Glutamatergic neuron (in vitro differentiated cells): ENCODE measurements around the gene TSPAN4. TPM values are rescaled to one million over a fixed set of nuclear protein-coding genes. Genes with fewer than 3 reads are reported as not detected.
A peak's percentile ranks its signal among the peaks of the same experiment; 100 is the strongest.

Experiments used
- DNase-seq: peaks from one replicate; pipeline ENCODE4 v3.0.0; 2022
- H3K27ac Mint-ChIP-seq: one replicate; pipeline ENCODE4 v1.8.0; 2020; ENCODE audit warnings: mild to moderate bottlenecking, mixed read lengths, inconsistent platforms; ENCODE audit not compliant: unreplicated experiment
- H3K27me3 Mint-ChIP-seq: one replicate; pipeline ENCODE4 v1.8.0; 2020; ENCODE audit warnings: mild to moderate bottlenecking, moderate library complexity, mixed read lengths, inconsistent platforms; ENCODE audit not compliant: unreplicated experiment
- H3K36me3 Mint-ChIP-seq: one replicate; pipeline ENCODE4 v1.8.0; 2020; ENCODE audit warnings: mild to moderate bottlenecking, mixed read lengths, inconsistent platforms; ENCODE audit not compliant: unreplicated experiment
- H3K4me1 Mint-ChIP-seq: one replicate; pipeline ENCODE4 v1.8.0; 2020; ENCODE audit warnings: mild to moderate bottlenecking, low read depth, mixed read lengths, inconsistent platforms; ENCODE audit not compliant: unreplicated experiment
- H3K4me3 Mint-ChIP-seq: one replicate; pipeline ENCODE4 v1.8.0; 2020; ENCODE audit warnings: mild to moderate bottlenecking, mixed read lengths, inconsistent platforms; ENCODE audit not compliant: unreplicated experiment
- H3K9me3 Mint-ChIP-seq: one replicate; pipeline ENCODE4 v1.8.0; 2020; ENCODE audit warnings: mild to moderate bottlenecking, moderate library complexity, mixed read lengths, inconsistent platforms; ENCODE audit not compliant: unreplicated experiment
- total RNA-seq: library from RNA; stranded (reverse); fragmentation: NEBNext Ultra II Directional; extraction: Animal tissue kit (Norgen Biotek cat#: 25700); gene quantifications from one replicate; pipeline ENCODE4 v1.2.1, GENCODE V29; 2021; ENCODE audit not compliant: unreplicated experiment
- TF ChIP-seq, protein P1 (sequence below): fragments of 200-600 bp; sonication (generic); IDR thresholded peaks from one replicate; pipeline ENCODE4 v1.5.0; 2021; ENCODE audit not compliant: partially characterized antibody, unreplicated experiment

TSPAN4 gene
- total RNA-seq, 1 donor from 2014 or later, result 82.5 TPM

DNA sequence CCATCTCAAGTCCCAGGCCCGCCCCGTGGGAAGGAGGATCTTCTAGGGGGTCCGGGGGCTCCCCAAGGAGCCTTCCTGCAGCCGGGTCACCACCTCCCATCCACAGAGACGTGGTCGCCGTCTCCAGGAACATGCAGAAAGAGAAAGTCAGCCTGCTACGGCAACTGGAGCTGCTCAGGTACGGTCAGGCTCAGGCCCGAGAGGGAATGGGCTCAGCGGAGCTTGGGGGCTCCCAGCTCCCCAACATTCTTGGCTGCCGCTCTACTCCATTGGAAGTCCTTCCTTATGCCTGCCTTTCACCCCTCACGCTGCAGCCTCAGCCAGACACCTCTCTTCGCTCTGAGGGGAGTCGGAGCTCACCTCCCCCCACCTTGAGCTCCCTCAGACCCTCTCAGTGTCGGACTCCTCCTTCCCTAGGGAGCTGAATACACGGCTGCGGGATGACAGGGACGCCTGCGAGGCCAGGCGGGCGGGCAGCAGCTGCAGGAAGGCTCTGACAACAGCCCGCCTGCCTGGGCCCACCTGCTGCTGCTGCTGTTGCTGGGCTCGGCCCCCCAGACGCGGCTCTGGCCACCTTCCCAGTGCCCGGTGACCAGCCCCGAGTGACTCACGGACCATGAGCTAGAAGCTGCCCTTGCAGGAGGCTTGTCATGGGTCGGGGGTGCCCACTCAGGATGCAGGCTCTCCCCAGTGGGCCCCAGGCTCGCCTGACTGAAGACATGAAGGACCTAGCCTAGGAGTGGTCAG, 11.4 kb upstream of the TSPAN4 start:
- H3K27ac Mint-ChIP-seq, result peak overlapping the region; percentile 89
- H3K4me3 Mint-ChIP-seq, result peak overlapping the region; percentile 86
- peaks cover 11% of the 10 kb centered on the region for H3K4me1 Mint-ChIP-seq
- peaks cover 11% of the 10 kb centered on the region for H3K9me3 Mint-ChIP-seq
- TF ChIP-seq, protein P1, sequence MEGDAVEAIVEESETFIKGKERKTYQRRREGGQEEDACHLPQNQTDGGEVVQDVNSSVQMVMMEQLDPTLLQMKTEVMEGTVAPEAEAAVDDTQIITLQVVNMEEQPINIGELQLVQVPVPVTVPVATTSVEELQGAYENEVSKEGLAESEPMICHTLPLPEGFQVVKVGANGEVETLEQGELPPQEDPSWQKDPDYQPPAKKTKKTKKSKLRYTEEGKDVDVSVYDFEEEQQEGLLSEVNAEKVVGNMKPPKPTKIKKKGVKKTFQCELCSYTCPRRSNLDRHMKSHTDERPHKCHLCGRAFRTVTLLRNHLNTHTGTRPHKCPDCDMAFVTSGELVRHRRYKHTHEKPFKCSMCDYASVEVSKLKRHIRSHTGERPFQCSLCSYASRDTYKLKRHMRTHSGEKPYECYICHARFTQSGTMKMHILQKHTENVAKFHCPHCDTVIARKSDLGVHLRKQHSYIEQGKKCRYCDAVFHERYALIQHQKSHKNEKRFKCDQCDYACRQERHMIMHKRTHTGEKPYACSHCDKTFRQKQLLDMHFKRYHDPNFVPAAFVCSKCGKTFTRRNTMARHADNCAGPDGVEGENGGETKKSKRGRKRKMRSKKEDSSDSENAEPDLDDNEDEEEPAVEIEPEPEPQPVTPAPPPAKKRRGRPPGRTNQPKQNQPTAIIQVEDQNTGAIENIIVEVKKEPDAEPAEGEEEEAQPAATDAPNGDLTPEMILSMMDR, result no peak
- DNase-seq, result peak; percentile 65
- no peaks in the 10 kb centered on the region for H3K36me3 Mint-ChIP-seq
- peaks cover 18% of the 10 kb centered on the region for H3K27me3 Mint-ChIP-seq

DNA sequence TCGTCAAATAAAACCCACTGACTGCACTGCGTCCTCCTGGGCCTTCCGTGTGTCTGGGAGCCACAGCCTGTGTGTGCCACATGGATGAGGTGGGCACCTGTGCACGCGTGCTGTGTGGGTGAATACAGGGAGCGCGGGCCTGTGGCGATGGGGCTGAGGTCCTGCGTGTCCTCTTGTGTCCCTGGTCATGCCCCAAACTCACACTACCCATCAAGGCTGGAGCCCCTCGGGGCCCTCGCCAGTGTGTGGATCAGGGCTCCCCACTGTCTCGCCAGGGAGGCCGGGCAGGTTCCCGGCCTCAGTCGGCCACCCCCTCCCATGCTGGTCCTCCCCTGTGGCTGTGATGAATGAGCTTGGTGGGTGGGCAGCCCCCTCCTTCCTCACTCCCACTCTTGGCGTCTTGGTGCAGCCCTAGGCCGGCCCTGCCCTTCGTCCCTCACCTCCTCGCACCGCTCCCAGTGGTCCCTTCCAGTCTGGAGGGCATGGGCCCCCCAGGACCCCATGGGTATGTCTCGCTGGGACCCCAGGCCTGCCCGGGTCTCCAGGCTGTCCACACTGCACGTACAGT, 10.6 kb upstream of the TSPAN4 start:
- H3K27me3 Mint-ChIP-seq, result peaks cover 14% of the 10 kb centered on the region
- H3K4me1 Mint-ChIP-seq, result peaks cover 11% of the 10 kb centered on the region
- peak overlapping the region; percentile 88 for H3K4me3 Mint-ChIP-seq
- H3K36me3 Mint-ChIP-seq, result no peaks in the 10 kb centered on the region
- H3K9me3 Mint-ChIP-seq, result peaks cover 7% of the 10 kb centered on the region
- no peak for DNase-seq
- TF ChIP-seq, protein P1, result no peak
- H3K27ac Mint-ChIP-seq, result peak overlapping the region; percentile 90

DNA sequence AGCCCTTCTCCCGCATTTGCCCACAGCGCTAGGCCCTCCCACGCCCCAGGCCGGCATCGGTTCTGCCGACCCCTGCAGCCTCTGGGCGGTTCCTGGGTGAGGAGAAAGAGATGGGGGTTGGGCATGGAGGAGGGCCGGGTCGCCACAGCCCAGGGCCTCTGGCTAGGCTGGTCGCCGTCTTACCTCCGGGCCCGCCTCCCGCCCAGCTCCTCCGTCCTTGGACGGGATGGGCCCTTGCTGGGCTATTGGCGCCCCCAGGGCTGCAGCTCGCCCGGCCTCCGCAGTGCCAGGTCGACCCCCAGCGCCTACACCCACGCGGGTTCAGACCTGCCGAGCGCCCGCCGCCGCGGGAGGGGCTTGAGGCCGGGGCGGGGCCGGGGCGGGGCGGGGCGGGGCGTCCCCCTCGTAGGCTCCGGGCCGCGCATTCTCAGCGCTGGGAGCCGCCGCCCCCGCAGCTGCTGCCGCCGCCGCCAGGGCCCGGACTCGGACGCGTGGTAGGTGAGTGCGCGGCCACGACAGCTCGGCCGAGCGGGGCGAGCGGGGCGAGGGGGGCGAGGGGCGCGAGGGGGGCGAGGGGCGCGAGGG, 10.0 kb upstream of the TSPAN4 start, which contains the start of gene CD151:
Gene CD151, plus strand, starts transcription at position 424 of the 585 bp plus-strand sequence. CDS start 3,118 bp downstream, outside the sequence.
- H3K27me3 Mint-ChIP-seq, result peaks cover 13% of the 10 kb centered on the region
- peak within 1 kb of the TSS; percentile 92 for H3K27ac Mint-ChIP-seq
- TF ChIP-seq, protein P1, result no peak
- no peaks in the 10 kb centered on the region for H3K36me3 Mint-ChIP-seq
- DNase-seq, result peak; percentile 80
- H3K4me1 Mint-ChIP-seq, result peaks cover 11% of the 10 kb centered on the region
- H3K9me3 Mint-ChIP-seq, result peaks cover 7% of the 10 kb centered on the region
- peak within 1 kb of the TSS; percentile 92 for H3K4me3 Mint-ChIP-seq

DNA sequence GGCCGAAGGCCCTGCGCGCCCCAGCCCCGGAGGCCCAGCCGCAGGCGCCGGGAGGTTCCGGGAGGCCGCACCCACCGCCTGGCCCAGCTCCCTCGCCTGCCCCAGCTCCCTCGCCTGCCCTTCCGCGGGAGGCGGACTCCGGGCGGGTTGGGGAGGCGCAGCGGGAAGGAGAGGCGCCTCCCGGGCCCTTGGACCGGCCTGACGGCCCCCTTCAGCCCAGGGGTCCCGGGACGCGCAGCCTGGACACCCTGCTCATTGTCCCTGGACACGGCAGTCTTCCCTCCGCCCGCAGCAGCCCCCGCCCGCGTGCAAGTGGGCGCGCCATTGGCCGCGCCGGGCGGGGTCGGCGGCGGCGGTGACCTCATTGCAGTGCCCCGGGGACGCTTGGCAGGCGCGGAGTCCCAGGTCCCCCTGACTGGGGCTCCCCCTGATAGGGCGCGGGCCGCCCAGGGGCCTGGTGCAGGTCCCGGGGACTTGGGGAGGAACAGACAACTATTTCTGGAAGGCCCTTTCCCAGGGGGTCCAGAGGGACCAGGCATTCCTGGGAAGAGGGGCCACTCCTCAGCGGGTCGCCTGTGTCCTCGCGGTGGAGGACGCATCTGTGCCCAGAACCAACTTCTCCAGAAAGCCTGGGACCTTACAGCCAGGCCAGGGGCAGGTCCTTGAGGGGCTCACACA, 9.4 kb upstream of the TSPAN4 start:
- Mint-ChIP-seq H3K27me3 (peaks cover 14% of the 10 kb centered on the region), H3K9me3 (peaks cover 7% of the 10 kb centered on the region), H3K36me3 (no peaks in the 10 kb centered on the region), H3K27ac (peak overlapping the region; percentile 92), H3K4me3 (peak overlapping the region; percentile 92), H3K4me1 (peaks cover 5% of the 10 kb centered on the region)
- peak; percentile 85 for DNase-seq
- TF ChIP-seq, protein P1, result no peak
